ENCODE measurements around the gene SAMSN1. TPM values are rescaled to one million over a fixed set of nuclear protein-coding genes. Genes with fewer than 3 reads are reported as not detected.

SAMSN1 gene
- not detected in 5 replicates for total RNA-seq (2022; extraction: Qiagen RNA extraction; ENCODE audit: low read depth)

DNA sequence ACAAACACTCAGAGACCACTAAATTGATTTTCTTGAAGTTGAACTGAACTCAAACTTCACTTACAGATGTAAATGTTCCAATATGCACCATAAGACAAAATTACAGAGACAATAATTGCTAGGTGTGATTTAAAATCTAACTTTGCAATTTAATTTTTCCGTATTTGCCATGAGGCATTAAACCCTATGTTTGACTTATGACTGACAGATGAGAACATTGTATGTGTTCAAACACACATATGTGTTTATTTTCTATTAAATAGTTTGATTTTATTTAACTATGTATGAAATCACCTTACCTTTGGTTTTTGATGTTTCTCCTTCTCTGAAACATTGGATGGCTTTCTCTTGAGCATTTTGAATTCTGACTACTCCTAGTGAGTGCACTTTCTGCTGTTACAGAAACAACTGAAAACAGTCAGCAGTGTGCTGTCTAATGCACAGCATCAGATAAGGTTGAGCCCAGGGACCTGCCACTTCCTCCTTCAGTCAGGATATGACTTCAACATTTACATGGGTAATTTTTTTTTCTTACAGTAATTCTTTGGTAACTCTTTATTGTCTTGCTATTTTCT, at the start of gene SAMSN1:
Gene SAMSN1 (minus strand): TSS at position 410 of the 575 bp plus-strand sequence. CDS start 54 bp downstream, at position 356.

Other genes starting within 250 kb of the SAMSN1 start
- gene HSPA13, start 163.2 kb downstream of the SAMSN1 start, total RNA-seq (2022; extraction: Qiagen RNA extraction; ENCODE audit: low read depth): 8.4 to 18.3 TPM (median 15.1 TPM) in 5 replicates